Measurements from ENCODE around the gene LRFN5.

- TF ChIP-seq, protein P1, sequence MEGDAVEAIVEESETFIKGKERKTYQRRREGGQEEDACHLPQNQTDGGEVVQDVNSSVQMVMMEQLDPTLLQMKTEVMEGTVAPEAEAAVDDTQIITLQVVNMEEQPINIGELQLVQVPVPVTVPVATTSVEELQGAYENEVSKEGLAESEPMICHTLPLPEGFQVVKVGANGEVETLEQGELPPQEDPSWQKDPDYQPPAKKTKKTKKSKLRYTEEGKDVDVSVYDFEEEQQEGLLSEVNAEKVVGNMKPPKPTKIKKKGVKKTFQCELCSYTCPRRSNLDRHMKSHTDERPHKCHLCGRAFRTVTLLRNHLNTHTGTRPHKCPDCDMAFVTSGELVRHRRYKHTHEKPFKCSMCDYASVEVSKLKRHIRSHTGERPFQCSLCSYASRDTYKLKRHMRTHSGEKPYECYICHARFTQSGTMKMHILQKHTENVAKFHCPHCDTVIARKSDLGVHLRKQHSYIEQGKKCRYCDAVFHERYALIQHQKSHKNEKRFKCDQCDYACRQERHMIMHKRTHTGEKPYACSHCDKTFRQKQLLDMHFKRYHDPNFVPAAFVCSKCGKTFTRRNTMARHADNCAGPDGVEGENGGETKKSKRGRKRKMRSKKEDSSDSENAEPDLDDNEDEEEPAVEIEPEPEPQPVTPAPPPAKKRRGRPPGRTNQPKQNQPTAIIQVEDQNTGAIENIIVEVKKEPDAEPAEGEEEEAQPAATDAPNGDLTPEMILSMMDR (IDR thresholded peaks at IDR 0.05 in 2 of 3, conservative IDR thresholded peaks at IDR 0.05 in 1 of 3; ENCODE audit: borderline replicate concordance in 1 of 3, insufficient read depth in 1 of 3, low read depth in 2 of 3, low read length in 2 of 3), result no peak
- TF ChIP-seq ZNF274 (IDR thresholded peaks at IDR 0.05; ENCODE audit: low read depth, low read length), result no peak
Measured at GRCh38 chr14:41749429-41749828, 142.8 kb downstream of the LRFN5 start.

All from HCT116 (cell line).